Activated naive CD4-positive, alpha-beta T cell treated with anti-CD3 and anti-CD28 coated beads, Interleukin-2, amount 50 U/mL, for 24 hours (primary cell): ENCODE results near the gene SERPINA12.

Source experiments
- H3K27ac Mint-ChIP-seq: one replicate; pipeline ENCODE4 v1.8.0; 2021; ENCODE audit warnings: mild to moderate bottlenecking, mixed read lengths
- H3K27me3 Mint-ChIP-seq: one replicate; pipeline ENCODE4 v1.8.0; 2021; ENCODE audit warnings: mixed read lengths
- H3K36me3 Mint-ChIP-seq: one replicate; pipeline ENCODE4 v1.8.0; 2021; ENCODE audit warnings: mixed read lengths
- H3K4me1 Mint-ChIP-seq: one replicate; pipeline ENCODE4 v1.8.0; 2021; ENCODE audit warnings: mixed read lengths
- H3K4me3 Mint-ChIP-seq: one replicate; pipeline ENCODE4 v1.8.0; 2021; ENCODE audit warnings: mild to moderate bottlenecking, mixed read lengths
- H3K9me3 Mint-ChIP-seq: one replicate; pipeline ENCODE4 v1.8.0; 2021; ENCODE audit warnings: mixed read lengths

Gene SERPINA12

GRCh38 chr14:94466706-94467370 is 42.4 kb downstream of the SERPINA12 start:
- no peaks in the 10 kb centered on the region for H3K36me3 Mint-ChIP-seq

DNA sequence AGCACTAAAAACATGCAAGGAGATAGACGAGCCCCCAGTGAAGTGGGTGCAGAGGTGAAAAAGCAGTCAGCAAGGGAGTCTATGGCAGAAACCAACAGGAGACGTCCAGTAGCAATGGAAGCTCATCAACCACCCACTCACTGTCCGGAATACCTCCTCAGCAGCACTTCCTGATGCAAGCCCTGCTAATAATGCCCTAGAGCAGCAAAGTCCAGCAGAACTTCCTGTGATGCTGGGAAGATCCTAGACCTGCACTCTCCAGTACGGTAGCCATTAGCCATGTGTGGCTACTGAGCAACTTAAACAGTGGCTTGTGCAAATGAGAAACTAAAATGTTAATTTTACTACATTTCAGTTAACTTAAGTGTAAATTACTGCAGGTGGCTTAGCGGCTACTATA is 44.2 kb downstream of the SERPINA12 start:
- Mint-ChIP-seq H3K27ac (no peak overlapping the region), H3K4me3 (no peak overlapping the region), H3K4me1 (no peaks in the 10 kb centered on the region), H3K36me3 (no peaks in the 10 kb centered on the region), H3K27me3 (peaks cover 8% of the 10 kb centered on the region), H3K9me3 (peaks cover 6% of the 10 kb centered on the region)

More at GRCh38 chr14:94466706-94467370, 42.4 kb downstream of the SERPINA12 start:
- Mint-ChIP-seq H3K4me1 (no peaks in the 10 kb centered on the region), H3K9me3 (peaks cover 6% of the 10 kb centered on the region), H3K27me3 (peaks cover 7% of the 10 kb centered on the region), H3K4me3 (no peak overlapping the region), H3K27ac (no peak overlapping the region)

DNA sequence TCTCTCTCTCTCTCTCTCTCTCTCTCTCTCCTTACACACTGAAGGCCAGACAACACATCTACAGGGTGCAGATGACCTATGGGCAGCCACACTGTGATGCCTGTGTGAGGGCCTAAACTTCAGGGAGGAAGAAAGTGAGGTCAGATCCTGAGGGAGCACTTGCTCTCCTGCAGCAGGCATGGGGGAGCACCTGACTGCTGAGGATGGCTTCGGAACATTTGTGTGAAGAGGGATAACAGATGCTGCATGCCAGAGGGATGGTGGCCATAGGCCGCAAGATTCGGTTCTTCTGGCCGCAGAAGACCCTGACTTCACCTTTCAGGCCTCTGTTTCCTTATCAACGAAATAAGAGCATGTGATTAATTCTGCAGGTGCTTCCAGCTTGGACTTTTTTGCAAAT is 45.0 kb downstream of the SERPINA12 start:
- peaks cover 8% of the 10 kb centered on the region for H3K27me3 Mint-ChIP-seq
- H3K4me1 Mint-ChIP-seq = no peaks in the 10 kb centered on the region
- H3K4me3 Mint-ChIP-seq = no peak overlapping the region
- H3K9me3 Mint-ChIP-seq = peaks cover 6% of the 10 kb centered on the region
- H3K36me3 Mint-ChIP-seq = no peaks in the 10 kb centered on the region
- H3K27ac Mint-ChIP-seq = no peak overlapping the region

- H3K4me1 Mint-ChIP-seq = no peaks in the 10 kb centered on the region
- H3K27ac Mint-ChIP-seq = no peak overlapping the region
- H3K27me3 Mint-ChIP-seq = peaks cover 8% of the 10 kb centered on the region
- H3K9me3 Mint-ChIP-seq = peaks cover 6% of the 10 kb centered on the region
- no peak overlapping the region for H3K4me3 Mint-ChIP-seq
- no peaks in the 10 kb centered on the region for H3K36me3 Mint-ChIP-seq
These were observed 46.3 kb downstream of the SERPINA12 start for GRCh38 chr14:94462763-94463572.

DNA sequence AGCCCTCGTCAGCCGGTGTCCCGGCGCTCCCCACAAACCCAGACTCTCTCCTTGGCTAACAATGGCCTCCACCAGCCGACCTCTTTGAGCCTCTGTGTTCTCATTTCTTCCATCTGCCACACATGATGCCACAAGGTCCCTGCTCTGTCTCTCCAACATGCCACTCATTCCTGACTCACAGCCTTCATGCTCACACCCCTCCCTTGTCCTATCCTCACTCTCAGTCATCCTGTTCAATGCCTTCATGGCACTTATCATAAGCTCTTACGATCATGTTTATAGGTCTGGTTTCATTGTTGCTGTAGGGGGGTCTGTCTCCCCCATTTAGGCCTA is 47.1 kb downstream of the SERPINA12 start:
- H3K4me1 Mint-ChIP-seq = no peaks in the 10 kb centered on the region
- no peak overlapping the region for H3K27ac Mint-ChIP-seq
- H3K9me3 Mint-ChIP-seq = peaks cover 6% of the 10 kb centered on the region
- H3K4me3 Mint-ChIP-seq = no peak overlapping the region
- H3K27me3 Mint-ChIP-seq = peaks cover 8% of the 10 kb centered on the region
- H3K36me3 Mint-ChIP-seq = no peaks in the 10 kb centered on the region

- peaks cover 8% of the 10 kb centered on the region for H3K27me3 Mint-ChIP-seq
- H3K9me3 Mint-ChIP-seq = peaks cover 6% of the 10 kb centered on the region
- H3K4me1 Mint-ChIP-seq = no peaks in the 10 kb centered on the region
- H3K4me3 Mint-ChIP-seq = no peak overlapping the region
- no peak overlapping the region for H3K27ac Mint-ChIP-seq
- no peaks in the 10 kb centered on the region for H3K36me3 Mint-ChIP-seq
These were observed 47.6 kb downstream of the SERPINA12 start for GRCh38 chr14:94461526-94462218.

GRCh38 chr14:94460631-94461416 is 48.4 kb downstream of the SERPINA12 start:
- Mint-ChIP-seq H3K27ac (no peak overlapping the region), H3K4me3 (no peak overlapping the region), H3K4me1 (no peaks in the 10 kb centered on the region), H3K36me3 (no peaks in the 10 kb centered on the region), H3K9me3 (no peaks in the 10 kb centered on the region), H3K27me3 (peaks cover 9% of the 10 kb centered on the region)

GRCh38 chr14:94458558-94459205 is 50.6 kb downstream of the SERPINA12 start:
- Mint-ChIP-seq H3K27ac (no peak overlapping the region), H3K4me1 (no peaks in the 10 kb centered on the region), H3K27me3 (peaks cover 14% of the 10 kb centered on the region), H3K36me3 (no peaks in the 10 kb centered on the region), H3K9me3 (peaks cover 5% of the 10 kb centered on the region), H3K4me3 (no peak overlapping the region)

DNA sequence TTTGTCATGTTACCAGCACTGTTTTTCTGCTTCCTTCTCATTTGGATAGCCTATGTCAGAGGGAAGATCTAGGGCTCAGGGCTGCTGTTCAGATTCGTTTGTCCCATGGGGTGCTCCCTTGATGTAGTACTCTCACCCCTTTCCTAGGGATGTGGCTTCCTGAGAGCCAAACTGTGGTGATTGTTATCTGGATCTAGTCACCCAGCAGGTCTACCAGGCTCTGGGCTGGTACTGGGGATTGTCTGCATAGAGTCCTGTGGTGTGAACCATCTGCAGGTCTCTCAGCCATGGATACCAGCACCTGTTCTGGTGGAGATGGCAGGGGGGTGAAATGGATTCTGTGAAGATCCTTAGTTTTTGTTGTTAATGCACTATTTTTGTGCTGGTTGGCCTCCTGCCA is 51.2 kb downstream of the SERPINA12 start:
- Mint-ChIP-seq H3K36me3 (no peaks in the 10 kb centered on the region), H3K4me1 (no peaks in the 10 kb centered on the region), H3K27me3 (peaks cover 15% of the 10 kb centered on the region), H3K27ac (no peak overlapping the region), H3K4me3 (no peak overlapping the region), H3K9me3 (peaks cover 5% of the 10 kb centered on the region)

GRCh38 chr14:94455928-94456327 is 53.3 kb downstream of the SERPINA12 start:
- Mint-ChIP-seq H3K4me3 (no peak overlapping the region), H3K4me1 (no peaks in the 10 kb centered on the region), H3K27ac (no peak overlapping the region), H3K9me3 (peaks cover 5% of the 10 kb centered on the region), H3K36me3 (no peaks in the 10 kb centered on the region), H3K27me3 (peaks cover 12% of the 10 kb centered on the region)

DNA sequence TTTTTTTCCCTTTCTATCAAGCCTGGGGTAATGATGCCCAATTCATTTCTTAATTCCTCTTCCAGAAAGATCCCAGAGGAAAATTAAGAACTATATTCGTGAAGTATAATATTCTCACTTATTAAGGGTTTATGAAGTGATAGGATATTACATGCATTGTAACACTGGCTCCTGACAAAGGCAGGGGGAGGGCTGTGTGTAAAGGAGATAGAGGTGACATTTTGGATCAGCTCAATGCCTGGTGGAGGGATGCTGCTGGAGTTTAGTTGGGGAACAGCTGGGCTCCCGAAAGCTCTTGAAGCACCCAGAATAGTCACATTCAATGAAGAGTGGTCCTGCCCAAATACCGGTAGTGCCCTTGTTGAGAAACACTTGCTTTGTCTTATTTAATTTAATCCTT is 57.4 kb downstream of the SERPINA12 start:
- no peak overlapping the region for H3K27ac Mint-ChIP-seq
- no peaks in the 10 kb centered on the region for H3K4me1 Mint-ChIP-seq
- H3K9me3 Mint-ChIP-seq = peaks cover 5% of the 10 kb centered on the region
- peaks cover 20% of the 10 kb centered on the region for H3K27me3 Mint-ChIP-seq
- no peak overlapping the region for H3K4me3 Mint-ChIP-seq
- no peaks in the 10 kb centered on the region for H3K36me3 Mint-ChIP-seq

- no peak overlapping the region for H3K27ac Mint-ChIP-seq
- peaks cover 20% of the 10 kb centered on the region for H3K27me3 Mint-ChIP-seq
- H3K4me1 Mint-ChIP-seq = no peaks in the 10 kb centered on the region
- no peaks in the 10 kb centered on the region for H3K36me3 Mint-ChIP-seq
- H3K9me3 Mint-ChIP-seq = peaks cover 5% of the 10 kb centered on the region
- H3K4me3 Mint-ChIP-seq = no peak overlapping the region
These were observed 58.0 kb downstream of the SERPINA12 start for GRCh38 chr14:94451091-94451771.

GRCh38 chr14:94450722-94451090 is 58.6 kb downstream of the SERPINA12 start:
- Mint-ChIP-seq H3K4me1 (no peaks in the 10 kb centered on the region), H3K4me3 (no peak overlapping the region), H3K27me3 (peaks cover 19% of the 10 kb centered on the region), H3K27ac (no peak overlapping the region), H3K36me3 (no peaks in the 10 kb centered on the region), H3K9me3 (peaks cover 5% of the 10 kb centered on the region)

GRCh38 chr14:94449930-94450329 is 59.3 kb downstream of the SERPINA12 start:
- no peaks in the 10 kb centered on the region for H3K36me3 Mint-ChIP-seq
- H3K9me3 Mint-ChIP-seq = peaks cover 5% of the 10 kb centered on the region
- no peak overlapping the region for H3K4me3 Mint-ChIP-seq
- no peak overlapping the region for H3K27ac Mint-ChIP-seq
- H3K27me3 Mint-ChIP-seq = peaks cover 16% of the 10 kb centered on the region
- no peaks in the 10 kb centered on the region for H3K4me1 Mint-ChIP-seq
